Upper lobe of right lung (tissue), 1 donor: ENCODE measurements around the gene PGAP2. TPM values are rescaled to one million over a fixed set of nuclear protein-coding genes. Genes with fewer than 3 reads are reported as not detected.

Experiments
- ATAC-seq: fragments of 200-7000 bp; cut with Tn5 transposase; one replicate; pipeline ENCODE4 v1.9.1; 2020; ENCODE audit warnings: mild to moderate bottlenecking, moderate library complexity
- DNase-seq: peaks from one replicate; pipeline ENCODE4 v3.0.0-alpha.2; 2020
- H3K27ac ChIP-seq: fragments of 200-600 bp; one replicate; pipeline ENCODE4 v1.8.0; 2022
- H3K27me3 ChIP-seq: fragments of 200-600 bp; one replicate; pipeline ENCODE4 v1.8.0; 2022; ENCODE audit warnings: mild to moderate bottlenecking
- H3K36me3 ChIP-seq: fragments of 200-600 bp; one replicate; pipeline ENCODE4 v1.8.0; 2022
- H3K4me1 ChIP-seq: fragments of 200-600 bp; one replicate; pipeline ENCODE4 v1.8.0; 2022
- H3K4me3 ChIP-seq: fragments of 200-600 bp; one replicate; pipeline ENCODE4 v1.8.0; 2022; ENCODE audit warnings: mild to moderate bottlenecking
- H3K9me3 ChIP-seq: fragments of 200-600 bp; one replicate; pipeline ENCODE4 v1.8.0; 2022
- intact Hi-C: fragments of 100-400 bp; cut with DNase I; formaldehyde crosslinking; loops from one replicate; pipeline ENCODE4 v1.11.0; 2022
- total RNA-seq: library from RNA; stranded (reverse); fragmentation: NEBNext Ultra II Directional; extraction: Animal tissue kit (Norgen Biotek cat#: 25700); gene quantifications from one replicate; pipeline ENCODE4 v1.2.1, GENCODE V29; 2021
- TF ChIP-seq, protein P1 (sequence below): fragments of 200-600 bp; IDR thresholded peaks from one replicate; pipeline ENCODE4 v1.8.0; 2022; ENCODE audit warnings: antibody characterized with exemption
- donor health status: DM: no; HTN: yes; CAD: no; lungs with severe emphysema.

The PGAP2 gene
- total RNA-seq, 1 donor from 2014 or later = 25.0 TPM

DNA sequence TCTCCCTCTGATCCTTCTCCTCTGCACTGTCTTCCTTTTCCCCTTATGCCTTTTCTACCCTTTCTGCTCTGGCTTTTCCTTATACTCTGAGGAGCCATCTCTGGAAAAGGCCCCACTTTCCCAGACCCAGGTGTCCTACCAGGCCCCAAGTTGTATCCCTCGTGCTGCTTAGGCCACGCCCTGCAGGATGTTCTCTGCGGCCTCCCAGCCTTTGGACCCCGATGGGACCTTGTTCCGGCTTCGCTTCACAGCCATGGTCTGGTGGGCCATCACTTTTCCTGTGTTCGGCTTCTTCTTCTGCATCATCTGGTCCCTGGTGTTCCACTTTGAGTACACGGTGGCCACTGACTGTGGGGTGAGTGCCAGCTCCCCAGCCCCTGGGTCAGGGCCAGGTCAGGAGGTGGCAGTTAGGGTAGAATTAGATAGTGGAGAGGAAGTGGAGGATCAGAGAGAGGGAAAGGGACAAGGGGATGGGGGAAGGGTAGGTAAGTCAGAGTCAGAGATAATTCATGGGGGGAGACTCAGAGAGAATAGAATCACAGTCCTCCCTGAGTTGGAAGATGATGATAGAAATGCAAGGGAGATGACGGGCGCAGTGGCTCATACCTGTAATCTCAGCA is 8.9 kb downstream of the PGAP2 start:
- DNase-seq = no peak
- Histone ChIP-seq H3K27ac (no peak overlapping the region), H3K27me3 (no peaks in the 10 kb centered on the region), H3K4me1 (peaks cover 7% of the 10 kb centered on the region), H3K4me3 (no peak overlapping the region), H3K36me3 (no peaks in the 10 kb centered on the region), H3K9me3 (no peaks in the 10 kb centered on the region)
- ATAC-seq = no peak
- TF ChIP-seq, protein P1, sequence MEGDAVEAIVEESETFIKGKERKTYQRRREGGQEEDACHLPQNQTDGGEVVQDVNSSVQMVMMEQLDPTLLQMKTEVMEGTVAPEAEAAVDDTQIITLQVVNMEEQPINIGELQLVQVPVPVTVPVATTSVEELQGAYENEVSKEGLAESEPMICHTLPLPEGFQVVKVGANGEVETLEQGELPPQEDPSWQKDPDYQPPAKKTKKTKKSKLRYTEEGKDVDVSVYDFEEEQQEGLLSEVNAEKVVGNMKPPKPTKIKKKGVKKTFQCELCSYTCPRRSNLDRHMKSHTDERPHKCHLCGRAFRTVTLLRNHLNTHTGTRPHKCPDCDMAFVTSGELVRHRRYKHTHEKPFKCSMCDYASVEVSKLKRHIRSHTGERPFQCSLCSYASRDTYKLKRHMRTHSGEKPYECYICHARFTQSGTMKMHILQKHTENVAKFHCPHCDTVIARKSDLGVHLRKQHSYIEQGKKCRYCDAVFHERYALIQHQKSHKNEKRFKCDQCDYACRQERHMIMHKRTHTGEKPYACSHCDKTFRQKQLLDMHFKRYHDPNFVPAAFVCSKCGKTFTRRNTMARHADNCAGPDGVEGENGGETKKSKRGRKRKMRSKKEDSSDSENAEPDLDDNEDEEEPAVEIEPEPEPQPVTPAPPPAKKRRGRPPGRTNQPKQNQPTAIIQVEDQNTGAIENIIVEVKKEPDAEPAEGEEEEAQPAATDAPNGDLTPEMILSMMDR = no peak
- intact Hi-C loops = no loop called here

DNA sequence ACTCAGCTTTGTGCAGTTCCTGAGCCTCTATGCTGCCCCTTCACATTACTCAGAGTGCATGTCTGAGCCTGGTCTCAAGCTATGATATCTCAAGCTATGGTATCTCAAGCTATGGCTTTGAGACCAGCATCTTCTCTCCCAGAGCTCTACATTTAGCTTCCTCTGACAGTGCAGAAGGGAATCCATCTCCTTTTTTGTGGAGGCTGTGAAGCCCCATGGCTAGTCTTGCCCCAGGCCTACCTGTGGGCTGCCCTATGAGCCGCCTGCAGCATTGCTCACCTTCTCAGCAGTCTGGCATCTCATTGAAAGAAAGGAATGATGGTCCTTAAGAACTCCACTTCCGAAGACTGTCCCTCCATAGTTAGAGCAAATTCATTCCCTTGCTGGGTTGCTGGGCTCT is 12.6 kb downstream of the PGAP2 start:
- Histone ChIP-seq H3K36me3 (no peaks in the 10 kb centered on the region), H3K4me1 (peaks cover 10% of the 10 kb centered on the region), H3K4me3 (no peak overlapping the region), H3K27ac (no peak overlapping the region), H3K9me3 (no peaks in the 10 kb centered on the region), H3K27me3 (no peaks in the 10 kb centered on the region)
- TF ChIP-seq, protein P1 = no peak
- ATAC-seq = no peak
- DNase-seq = no peak
- intact Hi-C loops = no loop called here

DNA sequence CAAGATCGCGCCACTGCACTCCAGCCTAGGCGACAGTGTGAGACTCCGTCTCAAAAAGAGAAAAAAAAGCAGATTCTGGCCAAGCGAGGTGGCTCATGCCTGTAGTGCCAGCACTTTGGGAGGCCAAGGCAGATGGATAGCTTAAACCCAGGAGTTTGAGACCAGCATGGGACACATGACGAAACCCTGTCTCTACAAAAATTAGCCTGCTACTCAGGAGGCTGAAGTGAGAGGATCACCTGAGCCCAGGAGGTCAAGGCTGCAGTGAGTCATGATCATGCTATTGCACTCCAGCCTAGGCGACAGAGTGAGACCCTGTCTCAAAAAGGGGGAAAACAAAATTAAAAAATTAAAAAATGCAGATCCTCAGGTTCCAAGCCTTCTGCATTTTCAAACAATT is 14.0 kb downstream of the PGAP2 start:
- no peak overlapping the region for H3K4me3 ChIP-seq
- peaks cover 11% of the 10 kb centered on the region for H3K36me3 ChIP-seq
- no peak for DNase-seq
- no peaks in the 10 kb centered on the region for H3K27me3 ChIP-seq
- ATAC-seq = no peak
- H3K4me1 ChIP-seq = peaks cover 3% of the 10 kb centered on the region
- TF ChIP-seq, protein P1 = no peak
- no peak overlapping the region for H3K27ac ChIP-seq
- intact Hi-C loops = no loop called here
- H3K9me3 ChIP-seq = no peaks in the 10 kb centered on the region

DNA sequence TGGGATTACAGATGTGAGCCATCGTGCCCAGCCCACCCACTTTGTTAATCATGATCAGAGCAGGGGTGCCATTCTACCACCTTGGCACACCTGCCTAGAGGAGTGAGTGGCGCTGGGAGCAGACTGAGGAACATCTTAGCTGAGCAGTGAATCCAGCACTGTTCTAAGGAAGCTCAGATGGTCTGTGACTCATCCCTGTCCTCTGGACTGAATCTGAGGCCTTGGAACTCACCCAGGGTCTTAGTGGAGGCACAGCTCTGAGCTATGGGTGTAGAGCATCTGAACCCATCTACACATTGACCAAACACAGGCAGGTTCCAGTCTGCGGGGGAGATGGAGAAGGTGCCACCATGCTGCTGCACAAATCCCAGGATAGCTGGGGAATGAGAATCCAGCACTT is 14.9 kb downstream of the PGAP2 start:
- Histone ChIP-seq H3K27ac (no peak overlapping the region), H3K9me3 (no peaks in the 10 kb centered on the region), H3K27me3 (no peaks in the 10 kb centered on the region), H3K4me3 (no peak overlapping the region), H3K36me3 (peaks cover 20% of the 10 kb centered on the region), H3K4me1 (peaks cover 3% of the 10 kb centered on the region)
- intact Hi-C loops = no loop called here
- TF ChIP-seq, protein P1 = no peak
- ATAC-seq (no peak), DNase-seq (no peak)

DNA sequence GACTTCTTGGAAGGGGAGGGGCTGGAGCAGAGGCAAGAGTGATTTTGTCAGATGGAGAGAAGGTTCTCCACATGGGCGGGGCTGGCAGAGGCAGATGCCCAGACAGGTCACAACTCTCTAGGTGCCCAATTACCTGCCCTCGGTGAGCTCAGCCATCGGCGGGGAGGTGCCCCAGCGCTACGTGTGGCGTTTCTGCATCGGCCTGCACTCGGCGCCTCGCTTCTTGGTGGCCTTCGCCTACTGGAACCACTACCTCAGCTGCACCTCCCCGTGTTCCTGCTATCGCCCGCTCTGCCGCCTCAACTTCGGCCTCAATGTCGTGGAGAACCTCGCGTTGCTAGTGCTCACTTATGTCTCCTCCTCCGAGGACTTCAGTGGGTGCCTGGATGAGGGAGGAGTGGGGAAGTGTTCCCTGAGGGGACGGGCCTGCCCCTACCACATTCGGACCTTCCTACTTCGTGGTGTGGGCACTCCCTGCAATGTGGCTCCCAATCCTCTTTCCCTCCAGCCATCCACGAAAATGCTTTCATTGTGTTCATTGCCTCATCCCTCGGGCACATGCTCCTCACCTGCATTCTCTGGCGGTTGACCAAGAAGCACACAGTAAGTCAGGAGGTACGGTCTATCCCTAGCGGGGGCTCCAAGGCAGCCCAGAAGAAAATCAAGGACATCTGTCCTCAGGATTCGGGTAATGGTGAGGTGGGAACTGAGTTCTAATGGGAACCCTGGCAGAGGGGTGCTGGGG is 15.6 kb downstream of the PGAP2 start:
- Histone ChIP-seq H3K4me1 (peaks cover 3% of the 10 kb centered on the region), H3K36me3 (peaks cover 20% of the 10 kb centered on the region), H3K27me3 (no peaks in the 10 kb centered on the region), H3K4me3 (no peak overlapping the region), H3K9me3 (no peaks in the 10 kb centered on the region), H3K27ac (no peak overlapping the region)
- ATAC-seq (no peak), DNase-seq (no peak)
- intact Hi-C loops = no loop called here
- TF ChIP-seq, protein P1 = no peak
